Uterus (tissue), 2 donors: ENCODE results near the gene IQSEC2.

Source experiments
- POLR2A ChIP-seq, 2 donors: fragments of 450-650 bp; IDR thresholded peaks; one replicate each; pipeline ENCODE4 v1.6.1; 2016; ENCODE audit warnings: antibody characterized with exemption in 2 of 2, mild to moderate bottlenecking in 1 of 2, moderate library complexity in 1 of 2
- TF ChIP-seq, protein P1 (sequence below), 4 experiments: fragments of 200-600 bp in 2 of 4; fragments of 450-650 bp in 2 of 4; sonication (generic) in 2 of 4; IDR thresholded peaks; one replicate each; pipeline ENCODE4 v1.5.1; 2016 to 2019; ENCODE audit warnings: antibody characterized with exemption in 4 of 4, mild to moderate bottlenecking in 2 of 4, moderate library complexity in 1 of 4

- TF ChIP-seq, protein P1, sequence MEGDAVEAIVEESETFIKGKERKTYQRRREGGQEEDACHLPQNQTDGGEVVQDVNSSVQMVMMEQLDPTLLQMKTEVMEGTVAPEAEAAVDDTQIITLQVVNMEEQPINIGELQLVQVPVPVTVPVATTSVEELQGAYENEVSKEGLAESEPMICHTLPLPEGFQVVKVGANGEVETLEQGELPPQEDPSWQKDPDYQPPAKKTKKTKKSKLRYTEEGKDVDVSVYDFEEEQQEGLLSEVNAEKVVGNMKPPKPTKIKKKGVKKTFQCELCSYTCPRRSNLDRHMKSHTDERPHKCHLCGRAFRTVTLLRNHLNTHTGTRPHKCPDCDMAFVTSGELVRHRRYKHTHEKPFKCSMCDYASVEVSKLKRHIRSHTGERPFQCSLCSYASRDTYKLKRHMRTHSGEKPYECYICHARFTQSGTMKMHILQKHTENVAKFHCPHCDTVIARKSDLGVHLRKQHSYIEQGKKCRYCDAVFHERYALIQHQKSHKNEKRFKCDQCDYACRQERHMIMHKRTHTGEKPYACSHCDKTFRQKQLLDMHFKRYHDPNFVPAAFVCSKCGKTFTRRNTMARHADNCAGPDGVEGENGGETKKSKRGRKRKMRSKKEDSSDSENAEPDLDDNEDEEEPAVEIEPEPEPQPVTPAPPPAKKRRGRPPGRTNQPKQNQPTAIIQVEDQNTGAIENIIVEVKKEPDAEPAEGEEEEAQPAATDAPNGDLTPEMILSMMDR (IDR thresholded peaks at IDR 0.05) = no peak
- TF ChIP-seq POLR2A (IDR thresholded peaks at IDR 0.05) = no peak
Observed at GRCh38 chrX:53265771-53266574, 15.4 kb downstream of the IQSEC2 start.
